Measurements from ENCODE around the gene TANC2. TPM values are rescaled to one million over a fixed set of nuclear protein-coding genes. Genes with fewer than 3 reads are reported as not detected.

TANC2 gene
- total RNA-seq, 3 donors from 2014 or later (not counting 1 experiment from before 2014, with no cell fraction given) = 53.9 to 59.9 (median 59.4) TPM

GRCh38 chr17:62968445-62968923 lies 2.4 kb downstream of the TANC2 start:
- no peaks in the 10 kb centered on the region for H3K9me3 ChIP-seq (ENCODE audit: control insufficient read depth, insufficient read depth, low read length)
- no peaks in the 10 kb centered on the region for H3K27me3 ChIP-seq (ENCODE audit: control insufficient read depth, insufficient read depth, low read length)
- intact Hi-C loops (cut with micrococcal nuclease) = loop anchor here (1.0 to 5.0 kb wide), 3 partner anchors 176 to 416 kb away; no protein-coding TSS in a partner anchor
- Mint-ChIP-seq H3K9me3 (no peaks in the 10 kb centered on the region), H3K36me3 (no peaks in the 10 kb centered on the region), H3K27me3 (ENCODE audit: low read depth in 2 of 2) (no peaks in the 10 kb centered on the region), H3K4me3 (peak overlapping the region; percentile 83), H3K27ac (peak overlapping the region; percentile 40 to 54), H3K4me1 (peaks cover 27 to 37% of the 10 kb centered on the region in 2 donors)
- peaks cover 15% of the 10 kb centered on the region for H3K4me1 ChIP-seq (ENCODE audit: control insufficient read depth, insufficient read depth, low read length)
- no peak overlapping the region for H3K4me3 ChIP-seq (ENCODE audit: low read length)
- peak in 1 of 2 donors; percentile 86 for DNase-seq
- peak; percentile 96 for TF ChIP-seq CTCF (IDR thresholded peaks at IDR 0.05)
- no peaks in the 10 kb centered on the region for H3K36me3 ChIP-seq (ENCODE audit: control insufficient read depth, insufficient read depth, low read length)
- WGBS (ENCODE audit: insufficient coverage) = 2% methylated on average over 3 of the region's 3 CpGs
- no peak overlapping the region for H3K27ac ChIP-seq (ENCODE audit: low read length)
- peak; percentile 46 to 66 (median 46) for ATAC-seq

- TF ChIP-seq CTCF (IDR thresholded peaks at IDR 0.05) = no peak
- DNase-seq (no peak), ATAC-seq (no peak)
- H3K4me3 ChIP-seq (ENCODE audit: low read length) = no peak overlapping the region
- no peaks in the 10 kb centered on the region for H3K27me3 ChIP-seq (ENCODE audit: control insufficient read depth, insufficient read depth, low read length)
- Mint-ChIP-seq H3K36me3 (no peaks in the 10 kb centered on the region), H3K27ac (no peak overlapping the region), H3K4me1 (peaks cover 20 to 28% of the 10 kb centered on the region in 2 donors), H3K9me3 (no peaks in the 10 kb centered on the region), H3K27me3 (ENCODE audit: low read depth in 2 of 2) (no peaks in the 10 kb centered on the region), H3K4me3 (no peak overlapping the region)
- peaks cover 8% of the 10 kb centered on the region for H3K4me1 ChIP-seq (ENCODE audit: control insufficient read depth, insufficient read depth, low read length)
- intact Hi-C loops (cut with micrococcal nuclease) = no loop called here
- H3K9me3 ChIP-seq (ENCODE audit: control insufficient read depth, insufficient read depth, low read length) = no peaks in the 10 kb centered on the region
- H3K27ac ChIP-seq (ENCODE audit: low read length) = no peak overlapping the region
- no peaks in the 10 kb centered on the region for H3K36me3 ChIP-seq (ENCODE audit: control insufficient read depth, insufficient read depth, low read length)
Observed at GRCh38 chr17:62970610-62971009, 4.6 kb downstream of the TANC2 start.

DNA sequence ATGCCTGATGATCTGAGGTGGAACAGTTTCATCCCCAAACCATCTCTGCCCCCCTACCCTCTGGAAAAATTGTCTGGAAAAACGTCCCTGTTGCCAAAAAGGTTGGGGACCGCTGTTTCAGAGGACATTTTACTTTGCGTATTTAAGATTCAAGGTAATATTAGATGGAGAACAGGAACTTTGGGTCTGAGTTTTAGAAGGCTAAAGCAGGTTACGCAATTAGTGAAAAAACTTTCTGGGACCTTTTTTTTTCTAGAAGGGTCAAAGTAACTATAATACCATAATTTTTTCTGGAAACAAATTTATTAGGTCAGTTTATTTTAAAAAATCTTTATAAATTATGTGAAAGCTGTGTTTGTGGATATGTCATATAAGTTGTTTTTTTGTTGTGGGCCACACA lies 5.8 kb downstream of the TANC2 start:
- H3K9me3 Mint-ChIP-seq = peaks cover 0 to 2% of the 10 kb centered on the region in 2 donors
- H3K36me3 Mint-ChIP-seq = peaks cover 2% of the 10 kb centered on the region
- intact Hi-C loops (cut with micrococcal nuclease) = no loop called here
- ATAC-seq (no peak), DNase-seq (no peak)
- 74% methylated on average over 3 of the region's 4 CpGs for WGBS (ENCODE audit: insufficient coverage)
- no peaks in the 10 kb centered on the region for H3K27me3 Mint-ChIP-seq (ENCODE audit: low read depth in 2 of 2)
- no peak for TF ChIP-seq CTCF (IDR thresholded peaks at IDR 0.05)
- Histone ChIP-seq H3K4me3 (ENCODE audit: low read length) (no peak overlapping the region), H3K36me3 (ENCODE audit: control insufficient read depth, insufficient read depth, low read length) (no peaks in the 10 kb centered on the region), H3K27ac (ENCODE audit: low read length) (no peak overlapping the region), H3K4me1 (ENCODE audit: control insufficient read depth, insufficient read depth, low read length) (peaks cover 2% of the 10 kb centered on the region), H3K9me3 (ENCODE audit: control insufficient read depth, insufficient read depth, low read length) (no peaks in the 10 kb centered on the region), H3K27me3 (ENCODE audit: control insufficient read depth, insufficient read depth, low read length) (no peaks in the 10 kb centered on the region)
- no peak overlapping the region for H3K27ac Mint-ChIP-seq
- H3K4me3 Mint-ChIP-seq = no peak overlapping the region
- peaks cover 16 to 22% of the 10 kb centered on the region in 2 donors for H3K4me1 Mint-ChIP-seq

DNA sequence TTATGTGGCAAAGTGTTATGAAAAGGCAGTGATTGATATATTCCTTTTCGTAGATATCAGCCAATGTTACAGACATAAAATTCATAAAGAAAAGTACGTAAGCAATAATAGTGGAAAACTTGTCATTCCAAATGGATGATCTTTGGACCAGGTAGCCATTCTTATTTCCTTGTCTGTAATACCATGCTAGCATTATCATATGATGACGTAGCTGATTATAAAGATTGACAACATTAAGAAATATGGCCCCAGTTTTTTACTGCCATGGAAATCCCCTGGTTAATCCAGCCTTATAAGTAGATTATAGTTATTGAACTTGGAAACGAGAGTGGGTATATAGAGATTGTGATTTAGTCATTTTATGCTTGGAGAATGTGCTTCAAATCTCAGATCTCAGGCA lies 8.8 kb downstream of the TANC2 start:
- H3K4me1 Mint-ChIP-seq = peaks cover 0 to under 1% of the 10 kb centered on the region in 2 donors
- no peak overlapping the region for H3K27ac Mint-ChIP-seq
- no peak for ATAC-seq
- TF ChIP-seq CTCF (IDR thresholded peaks at IDR 0.05) = no peak
- no peak overlapping the region for H3K27ac ChIP-seq (ENCODE audit: low read length)
- WGBS (ENCODE audit: insufficient coverage) = 98% methylated on average over 4 of the region's 4 CpGs
- peaks cover 10% of the 10 kb centered on the region for H3K36me3 Mint-ChIP-seq
- no peak overlapping the region for H3K4me3 ChIP-seq (ENCODE audit: low read length)
- no peaks in the 10 kb centered on the region for H3K4me1 ChIP-seq (ENCODE audit: control insufficient read depth, insufficient read depth, low read length)
- no peaks in the 10 kb centered on the region for H3K36me3 ChIP-seq (ENCODE audit: control insufficient read depth, insufficient read depth, low read length)
- peaks cover 0 to 5% of the 10 kb centered on the region in 2 donors for H3K9me3 Mint-ChIP-seq
- DNase-seq = no peak
- H3K27me3 ChIP-seq (ENCODE audit: control insufficient read depth, insufficient read depth, low read length) = no peaks in the 10 kb centered on the region
- no peak overlapping the region for H3K4me3 Mint-ChIP-seq
- intact Hi-C loops (cut with micrococcal nuclease) = no loop called here
- H3K9me3 ChIP-seq (ENCODE audit: control insufficient read depth, insufficient read depth, low read length) = no peaks in the 10 kb centered on the region
- no peaks in the 10 kb centered on the region for H3K27me3 Mint-ChIP-seq (ENCODE audit: low read depth in 2 of 2)

Data from natural killer cell (primary cell).